Measurements from ENCODE around the gene WSCD2. TPM values are rescaled to one million over a fixed set of nuclear protein-coding genes. Genes with fewer than 3 reads are reported as not detected.

WSCD2 gene
- total and polyA plus RNA-seq, 9 donors, result 0.57 to 3.7 (median 1.9) TPM

DNA sequence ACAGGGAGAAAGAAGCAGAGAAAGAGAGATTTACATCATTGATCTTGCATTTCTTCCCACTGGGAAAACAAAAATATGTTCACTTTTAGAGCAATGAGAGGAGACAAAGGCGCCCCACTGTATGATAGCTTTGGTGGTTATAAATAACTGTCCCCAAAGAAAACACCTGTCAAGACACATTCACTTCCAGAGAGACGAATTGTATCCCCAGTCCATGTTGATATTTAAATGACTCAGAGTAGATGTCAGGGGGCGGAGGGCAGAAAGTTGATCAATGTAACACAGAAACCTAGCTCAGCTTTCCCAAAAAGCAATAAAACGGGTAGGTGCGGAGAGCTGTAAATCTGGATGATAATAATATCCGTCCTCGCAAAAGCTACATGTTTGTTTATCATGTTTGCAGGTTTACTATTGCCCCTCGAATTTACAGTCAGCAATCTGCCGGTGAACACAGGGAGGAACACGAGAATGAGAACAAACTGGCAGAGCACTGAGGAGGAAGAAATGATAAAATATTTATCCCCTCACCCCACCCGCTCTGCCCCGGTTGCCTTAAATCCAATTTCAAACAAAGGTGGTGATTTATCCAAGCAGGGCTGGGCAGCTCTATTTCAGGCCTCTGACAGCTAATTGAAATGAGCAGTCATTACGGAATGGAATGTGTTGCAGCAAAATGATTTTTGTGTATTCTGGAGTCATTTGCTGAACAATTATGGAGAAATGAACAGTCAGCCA, 125.6 kb downstream of the WSCD2 start:
- no peaks in the 10 kb centered on the region for H3K4me1 ChIP-seq (ENCODE audit: control insufficient read depth, insufficient read depth, low read length)
- no peak overlapping the region for H3K4me3 ChIP-seq (ENCODE audit: low read length)
- H3K36me3 ChIP-seq (ENCODE audit: control insufficient read depth, insufficient read depth, low read length), result no peaks in the 10 kb centered on the region
- H3K9me3 ChIP-seq (replicated peaks; ENCODE audit: control insufficient read depth, low read depth, low read length), result no peaks in the 10 kb centered on the region
- DNase-seq, result no peak
- H3K27ac ChIP-seq (ENCODE audit: low read length), result no peak overlapping the region
- peaks cover 4% of the 10 kb centered on the region for H3K27me3 ChIP-seq (ENCODE audit: control insufficient read depth, insufficient read depth, low read length)
- 17% methylated on average over 1 of the region's 13 CpGs for WGBS (ENCODE audit: insufficient coverage)

DNA sequence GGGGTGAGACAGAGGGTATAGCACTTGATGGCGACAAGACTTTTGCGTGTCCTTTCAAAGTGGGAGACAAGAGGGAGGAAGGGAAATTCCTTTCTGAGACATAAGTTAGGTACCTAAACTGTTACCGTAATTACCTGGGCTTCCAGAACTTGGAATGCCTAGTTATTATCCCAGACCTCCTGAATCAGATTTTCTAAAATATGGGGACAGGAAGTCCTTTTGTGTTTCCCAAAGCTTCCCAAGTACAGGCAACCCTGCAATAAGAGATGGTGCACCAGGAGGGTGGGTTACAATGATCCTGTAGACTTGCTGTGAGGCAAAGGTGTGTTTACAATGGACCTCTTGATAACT, 126.1 kb downstream of the WSCD2 start:
- no peak for DNase-seq
- H3K4me3 ChIP-seq (ENCODE audit: low read length), result no peak overlapping the region
- H3K27ac ChIP-seq (ENCODE audit: low read length), result no peak overlapping the region
- peaks cover 4% of the 10 kb centered on the region for H3K27me3 ChIP-seq (ENCODE audit: control insufficient read depth, insufficient read depth, low read length)
- H3K4me1 ChIP-seq (ENCODE audit: control insufficient read depth, insufficient read depth, low read length), result no peaks in the 10 kb centered on the region
- no peaks in the 10 kb centered on the region for H3K9me3 ChIP-seq (replicated peaks; ENCODE audit: control insufficient read depth, low read depth, low read length)
- H3K36me3 ChIP-seq (ENCODE audit: control insufficient read depth, insufficient read depth, low read length), result no peaks in the 10 kb centered on the region
- 100% methylated on average over 2 of the region's 3 CpGs for WGBS (ENCODE audit: insufficient coverage)

DNA sequence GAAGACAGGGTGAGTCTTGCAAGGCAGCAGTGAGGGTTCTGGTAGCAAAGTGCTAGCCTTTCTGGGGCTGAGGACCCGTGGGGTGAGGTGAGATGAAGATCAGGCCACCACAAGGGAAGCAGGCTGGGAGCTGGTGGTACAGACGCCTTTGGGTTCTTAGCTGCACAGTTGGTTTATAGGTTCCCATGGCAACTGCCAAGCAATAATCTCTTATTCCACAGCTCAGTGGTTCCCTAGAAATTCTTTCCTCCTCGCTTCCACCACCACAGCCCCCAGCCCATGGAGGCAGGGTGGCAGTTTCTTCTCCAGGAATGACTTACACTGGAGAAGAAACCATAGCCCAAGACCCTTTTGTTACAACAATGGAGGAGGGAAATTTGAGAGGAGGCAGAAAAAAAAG, 127.9 kb downstream of the WSCD2 start:
- peaks cover 12% of the 10 kb centered on the region for H3K9me3 ChIP-seq (replicated peaks; ENCODE audit: control insufficient read depth, low read depth, low read length)
- DNase-seq, result no peak
- no peak overlapping the region for H3K27ac ChIP-seq (ENCODE audit: low read length)
- peaks cover 2% of the 10 kb centered on the region for H3K27me3 ChIP-seq (ENCODE audit: control insufficient read depth, insufficient read depth, low read length)
- H3K4me1 ChIP-seq (ENCODE audit: control insufficient read depth, insufficient read depth, low read length), result no peaks in the 10 kb centered on the region
- WGBS (ENCODE audit: insufficient coverage), result 60% methylated on average over 1 of the region's 3 CpGs
- H3K36me3 ChIP-seq (ENCODE audit: control insufficient read depth, insufficient read depth, low read length), result no peaks in the 10 kb centered on the region
- no peak overlapping the region for H3K4me3 ChIP-seq (ENCODE audit: low read length)

DNA sequence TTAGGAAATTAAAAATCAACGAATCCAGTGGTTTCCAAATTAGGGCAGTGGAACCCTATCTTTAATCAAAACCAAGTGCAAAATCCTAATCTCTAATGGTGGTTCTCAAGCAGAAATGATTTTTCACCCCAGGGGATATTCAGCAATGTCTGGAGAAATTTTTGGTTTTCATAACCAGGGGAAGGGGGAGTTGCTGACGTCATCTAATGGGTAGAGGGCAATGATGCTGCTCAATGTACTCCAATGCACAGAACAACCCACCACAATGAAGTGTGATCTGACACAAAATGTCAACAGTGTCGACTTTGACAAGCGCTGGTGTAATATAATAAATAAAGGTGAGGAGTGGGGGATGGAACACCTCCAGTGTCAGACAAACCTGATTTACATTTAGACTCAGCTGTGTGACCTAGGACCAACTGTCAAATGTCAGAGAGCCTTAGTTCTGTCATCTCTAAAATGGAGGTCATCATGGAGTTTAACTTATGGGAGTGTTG, 128.6 kb downstream of the WSCD2 start:
- H3K27me3 ChIP-seq (ENCODE audit: control insufficient read depth, insufficient read depth, low read length), result peaks cover 2% of the 10 kb centered on the region
- no peak overlapping the region for H3K27ac ChIP-seq (ENCODE audit: low read length)
- H3K36me3 ChIP-seq (ENCODE audit: control insufficient read depth, insufficient read depth, low read length), result no peaks in the 10 kb centered on the region
- DNase-seq, result no peak
- WGBS (ENCODE audit: insufficient coverage), result 40% methylated on average over 1 of the region's 4 CpGs
- peaks cover 12% of the 10 kb centered on the region for H3K9me3 ChIP-seq (replicated peaks; ENCODE audit: control insufficient read depth, low read depth, low read length)
- H3K4me1 ChIP-seq (ENCODE audit: control insufficient read depth, insufficient read depth, low read length), result no peaks in the 10 kb centered on the region
- H3K4me3 ChIP-seq (ENCODE audit: low read length), result no peak overlapping the region

DNA sequence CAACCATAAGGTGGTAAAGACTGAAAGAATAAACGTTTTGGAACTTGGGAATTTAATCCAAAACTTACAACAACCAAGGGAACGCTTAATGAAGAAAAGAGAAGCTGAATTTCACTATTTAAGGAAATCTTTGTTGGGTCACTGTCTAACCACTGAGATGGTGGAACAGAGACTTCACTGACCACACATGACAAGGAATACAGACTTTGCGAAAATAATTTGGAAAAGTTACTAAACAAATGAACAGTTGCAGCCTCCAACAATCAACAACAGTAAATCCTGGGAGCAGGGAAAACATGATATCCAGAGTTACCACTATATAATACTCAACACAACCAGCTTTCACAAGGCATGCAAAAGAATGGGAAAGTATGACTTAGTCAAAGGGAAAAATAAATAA, 131.0 kb downstream of the WSCD2 start:
- H3K9me3 ChIP-seq (replicated peaks; ENCODE audit: control insufficient read depth, low read depth, low read length), result peaks cover 12% of the 10 kb centered on the region
- DNase-seq, result no peak
- peaks cover 2% of the 10 kb centered on the region for H3K27me3 ChIP-seq (ENCODE audit: control insufficient read depth, insufficient read depth, low read length)
- no peak overlapping the region for H3K4me3 ChIP-seq (ENCODE audit: low read length)
- no peaks in the 10 kb centered on the region for H3K4me1 ChIP-seq (ENCODE audit: control insufficient read depth, insufficient read depth, low read length)
- WGBS (ENCODE audit: insufficient coverage), result no CpG with 5 or more reads among the region's 3 CpGs
- H3K27ac ChIP-seq (ENCODE audit: low read length), result no peak overlapping the region
- no peaks in the 10 kb centered on the region for H3K36me3 ChIP-seq (ENCODE audit: control insufficient read depth, insufficient read depth, low read length)

DNA sequence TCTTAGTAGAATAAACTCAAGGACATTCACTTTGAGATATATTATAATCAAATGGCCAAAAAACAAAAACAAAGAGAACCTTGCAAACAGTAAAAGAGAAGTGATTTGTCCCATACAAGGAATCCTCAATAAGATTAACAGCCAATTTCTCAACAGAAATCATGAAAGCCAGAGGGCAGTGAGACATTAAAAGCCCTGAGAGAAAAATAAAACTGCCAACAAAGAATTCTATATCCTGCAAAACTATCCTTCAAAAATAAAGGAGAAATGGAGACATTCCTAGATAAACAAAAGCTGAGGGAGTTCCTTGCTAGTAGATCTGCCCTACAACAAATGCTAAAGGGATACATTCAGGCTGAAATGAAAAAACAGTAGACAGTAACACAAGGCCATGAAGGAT, 131.9 kb downstream of the WSCD2 start:
- peaks cover 2% of the 10 kb centered on the region for H3K27me3 ChIP-seq (ENCODE audit: control insufficient read depth, insufficient read depth, low read length)
- H3K4me1 ChIP-seq (ENCODE audit: control insufficient read depth, insufficient read depth, low read length), result no peaks in the 10 kb centered on the region
- no peak for DNase-seq
- peaks cover 12% of the 10 kb centered on the region for H3K9me3 ChIP-seq (replicated peaks; ENCODE audit: control insufficient read depth, low read depth, low read length)
- no peaks in the 10 kb centered on the region for H3K36me3 ChIP-seq (ENCODE audit: control insufficient read depth, insufficient read depth, low read length)
- no peak overlapping the region for H3K4me3 ChIP-seq (ENCODE audit: low read length)
- no peak overlapping the region for H3K27ac ChIP-seq (ENCODE audit: low read length)

DNA sequence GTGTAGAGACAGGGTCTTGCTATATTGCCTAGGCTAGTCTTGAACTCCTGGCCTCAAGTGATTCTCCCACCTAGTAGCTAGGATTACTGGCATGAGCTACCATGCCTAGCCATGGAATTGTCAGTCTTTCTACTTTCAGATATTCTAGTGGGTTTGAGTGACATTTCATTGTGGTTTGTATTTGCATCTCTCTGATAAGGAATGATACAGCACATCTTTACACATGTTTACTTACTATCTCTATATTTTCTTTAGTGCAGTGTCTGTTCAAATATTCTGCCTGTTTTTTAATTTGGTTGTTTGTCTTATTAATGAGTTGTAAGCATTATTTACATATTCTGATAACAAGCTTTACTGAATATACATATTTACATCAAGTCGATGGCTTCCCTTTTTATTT, 136.4 kb downstream of the WSCD2 start:
- no peak overlapping the region for H3K27ac ChIP-seq (ENCODE audit: low read length)
- H3K4me3 ChIP-seq (ENCODE audit: low read length), result no peak overlapping the region
- DNase-seq, result no peak
- no peaks in the 10 kb centered on the region for H3K27me3 ChIP-seq (ENCODE audit: control insufficient read depth, insufficient read depth, low read length)
- no peaks in the 10 kb centered on the region for H3K4me1 ChIP-seq (ENCODE audit: control insufficient read depth, insufficient read depth, low read length)
- H3K36me3 ChIP-seq (ENCODE audit: control insufficient read depth, insufficient read depth, low read length), result no peaks in the 10 kb centered on the region
- peaks cover 12% of the 10 kb centered on the region for H3K9me3 ChIP-seq (replicated peaks; ENCODE audit: control insufficient read depth, low read depth, low read length)
- no CpG with 5 or more reads among the region's 1 CpG for WGBS (ENCODE audit: insufficient coverage)

DNA sequence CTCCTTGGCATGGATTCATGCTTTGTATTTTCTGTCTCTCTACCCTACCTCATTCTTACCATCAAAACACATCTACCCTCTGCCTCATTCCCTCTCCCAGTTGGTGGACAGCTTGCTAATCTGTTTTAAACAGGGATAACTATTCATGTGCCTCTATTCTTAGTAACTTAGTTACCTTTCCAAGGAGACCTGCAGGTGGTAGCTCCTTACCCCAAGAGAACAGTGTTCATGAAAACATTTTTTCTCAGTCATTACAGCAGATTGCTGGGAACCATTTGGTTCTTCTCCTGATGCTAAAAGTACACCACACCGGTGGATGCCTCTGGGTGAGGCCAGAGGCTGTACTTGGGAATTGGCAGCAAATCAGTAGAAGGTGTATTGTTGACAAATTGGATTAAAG, 137.0 kb downstream of the WSCD2 start:
- Histone ChIP-seq H3K4me3 (ENCODE audit: low read length) (no peak overlapping the region), H3K36me3 (ENCODE audit: control insufficient read depth, insufficient read depth, low read length) (no peaks in the 10 kb centered on the region), H3K9me3 (replicated peaks; ENCODE audit: control insufficient read depth, low read depth, low read length) (peaks cover 5% of the 10 kb centered on the region), H3K27ac (ENCODE audit: low read length) (no peak overlapping the region), H3K27me3 (ENCODE audit: control insufficient read depth, insufficient read depth, low read length) (no peaks in the 10 kb centered on the region), H3K4me1 (ENCODE audit: control insufficient read depth, insufficient read depth, low read length) (no peaks in the 10 kb centered on the region)
- DNase-seq, result no peak
- WGBS (ENCODE audit: insufficient coverage), result no CpG with 5 or more reads among the region's 1 CpG

DNA sequence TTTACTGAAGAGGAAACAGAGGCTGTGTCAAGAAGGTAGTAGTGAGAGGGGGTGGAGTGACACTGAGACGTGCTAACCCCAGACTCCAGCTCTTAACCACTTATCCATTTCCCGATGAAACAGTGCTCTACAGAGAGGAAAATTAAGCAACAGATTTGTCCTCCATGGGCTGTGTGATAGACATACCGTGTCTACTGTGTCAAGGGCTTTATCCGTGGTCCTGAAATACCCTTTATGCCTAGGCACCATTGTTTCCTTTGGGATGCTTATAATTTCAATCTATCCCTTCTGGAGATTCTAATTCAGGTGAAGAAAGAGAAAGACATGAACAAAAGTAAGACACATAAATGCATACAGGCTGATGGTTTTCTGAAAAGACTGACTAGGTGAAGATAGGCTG, 138.4 kb downstream of the WSCD2 start:
- Histone ChIP-seq H3K4me3 (ENCODE audit: low read length) (no peak overlapping the region), H3K9me3 (replicated peaks; ENCODE audit: control insufficient read depth, low read depth, low read length) (no peaks in the 10 kb centered on the region), H3K27ac (ENCODE audit: low read length) (no peak overlapping the region), H3K4me1 (ENCODE audit: control insufficient read depth, insufficient read depth, low read length) (no peaks in the 10 kb centered on the region), H3K36me3 (ENCODE audit: control insufficient read depth, insufficient read depth, low read length) (no peaks in the 10 kb centered on the region), H3K27me3 (ENCODE audit: control insufficient read depth, insufficient read depth, low read length) (no peaks in the 10 kb centered on the region)
- no CpG with 5 or more reads among the region's 4 CpGs for WGBS (ENCODE audit: insufficient coverage)
- DNase-seq, result no peak

DNA sequence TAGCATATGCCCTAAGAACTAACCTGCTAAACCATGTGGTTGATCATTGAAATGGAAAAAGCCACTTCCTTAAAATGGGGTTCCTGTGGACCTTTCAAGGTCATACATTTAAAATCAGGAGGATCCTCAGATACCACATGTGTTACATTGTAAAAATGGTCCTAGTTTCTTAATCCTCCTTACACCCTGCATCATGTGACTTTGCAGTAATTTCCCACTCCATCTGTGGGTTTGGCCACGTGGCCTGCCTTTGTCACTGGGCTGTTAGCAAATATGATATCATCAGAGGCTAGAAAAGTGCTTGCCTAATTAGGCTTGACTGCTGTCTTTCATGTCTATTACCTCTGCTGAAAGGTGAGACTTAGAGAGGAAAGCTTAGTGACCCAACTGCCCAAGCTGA, 139.3 kb downstream of the WSCD2 start:
- H3K27me3 ChIP-seq (ENCODE audit: control insufficient read depth, insufficient read depth, low read length), result no peaks in the 10 kb centered on the region
- 40% methylated on average over 1 of the region's 1 CpG for WGBS (ENCODE audit: insufficient coverage)
- no peak overlapping the region for H3K27ac ChIP-seq (ENCODE audit: low read length)
- H3K36me3 ChIP-seq (ENCODE audit: control insufficient read depth, insufficient read depth, low read length), result no peaks in the 10 kb centered on the region
- H3K4me1 ChIP-seq (ENCODE audit: control insufficient read depth, insufficient read depth, low read length), result no peaks in the 10 kb centered on the region
- DNase-seq, result no peak
- H3K4me3 ChIP-seq (ENCODE audit: low read length), result no peak overlapping the region
- H3K9me3 ChIP-seq (replicated peaks; ENCODE audit: control insufficient read depth, low read depth, low read length), result no peaks in the 10 kb centered on the region

DNA sequence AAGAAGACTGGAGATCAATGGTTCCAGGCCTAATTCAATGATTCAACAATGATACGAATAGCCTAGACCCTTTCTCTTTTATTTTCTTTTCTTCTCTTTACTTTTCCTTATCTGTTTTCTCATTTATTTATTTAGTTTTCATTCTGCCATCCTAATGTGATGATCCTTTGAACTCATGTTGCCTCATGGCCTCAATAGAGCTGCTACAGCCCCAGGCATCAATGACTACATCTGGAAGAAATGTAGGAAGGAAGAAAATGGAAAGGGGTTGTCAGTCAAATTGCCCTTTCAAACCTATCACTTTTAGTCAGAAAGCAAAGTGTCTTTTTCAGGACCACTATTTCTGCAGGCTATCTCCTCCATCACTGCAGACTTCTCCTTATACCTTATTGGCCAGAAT, 140.1 kb downstream of the WSCD2 start:
- no peak overlapping the region for H3K4me3 ChIP-seq (ENCODE audit: low read length)
- WGBS (ENCODE audit: insufficient coverage), result no CpG with 5 or more reads among the region's 1 CpG

More for the DNA sequence above, 140.1 kb downstream of the WSCD2 start:
- Histone ChIP-seq H3K36me3 (ENCODE audit: control insufficient read depth, insufficient read depth, low read length) (no peaks in the 10 kb centered on the region), H3K27ac (ENCODE audit: low read length) (no peak overlapping the region), H3K9me3 (replicated peaks; ENCODE audit: control insufficient read depth, low read depth, low read length) (no peaks in the 10 kb centered on the region), H3K27me3 (ENCODE audit: control insufficient read depth, insufficient read depth, low read length) (peaks cover under 1% of the 10 kb centered on the region), H3K4me1 (ENCODE audit: control insufficient read depth, insufficient read depth, low read length) (no peaks in the 10 kb centered on the region)
- DNase-seq, result no peak
